ENCODE measurements around the gene KLHDC8A. TPM values are rescaled to one million over a fixed set of nuclear protein-coding genes. Genes with fewer than 3 reads are reported as not detected.
"Not testable (repeated sequence)": the region's sequence is repeated elsewhere in the genome, so short reads cannot be mapped to it uniquely, and the experiment has no call there.

Gene KLHDC8A
- not detected for total RNA-seq

GRCh38 chr1:205356440-205357139 is at the start of gene KLHDC8A:
KLHDC8A (minus strand) TSS chr1:205356922; CDS start chr1:205343604, 13,318 bp downstream.
- Mint-ChIP-seq H3K36me3 (no peaks in the 10 kb centered on the region), H3K27ac (no peak within 1 kb of the TSS), H3K4me3 (no peak within 1 kb of the TSS), H3K9me3 (no peaks in the 10 kb centered on the region), H3K27me3 (peaks cover 20% of the 10 kb centered on the region), H3K4me1 (no peaks in the 10 kb centered on the region)
- no peak for ATAC-seq (ENCODE audit: low read depth)
- POLR2A ChIA-PET, result no interaction called here
- no peak for DNase-seq

GRCh38 chr1:205406252-205406651 is 49.5 kb upstream of the KLHDC8A start:
- H3K27me3 Mint-ChIP-seq, result peaks cover 12% of the 10 kb centered on the region
- DNase-seq; POLR2A ChIA-PET; H3K36me3 Mint-ChIP-seq; H3K4me3 Mint-ChIP-seq; H3K9me3 Mint-ChIP-seq; H3K4me1 Mint-ChIP-seq; H3K27ac Mint-ChIP-seq; ATAC-seq (ENCODE audit: low read depth): not testable (repeated sequence)

GRCh38 chr1:205404484-205404883 is 47.8 kb upstream of the KLHDC8A start:
- H3K4me3 Mint-ChIP-seq; H3K4me1 Mint-ChIP-seq; H3K27ac Mint-ChIP-seq; POLR2A ChIA-PET; ATAC-seq (ENCODE audit: low read depth); DNase-seq; H3K27me3 Mint-ChIP-seq; H3K9me3 Mint-ChIP-seq; H3K36me3 Mint-ChIP-seq: not testable (repeated sequence)

- Mint-ChIP-seq H3K27ac (no peak overlapping the region), H3K9me3 (no peaks in the 10 kb centered on the region), H3K4me1 (no peaks in the 10 kb centered on the region), H3K27me3 (peaks cover 24% of the 10 kb centered on the region), H3K36me3 (no peaks in the 10 kb centered on the region), H3K4me3 (no peak overlapping the region)
- DNase-seq (no peak), ATAC-seq (ENCODE audit: low read depth) (no peak)
- POLR2A ChIA-PET, result no interaction called here
Measured at GRCh38 chr1:205398586-205398985, 41.9 kb upstream of the KLHDC8A start.

- H3K4me1 Mint-ChIP-seq, result no peaks in the 10 kb centered on the region
- H3K36me3 Mint-ChIP-seq, result no peaks in the 10 kb centered on the region
- ATAC-seq (ENCODE audit: low read depth), result no peak
- H3K4me3 Mint-ChIP-seq, result no peak overlapping the region
- H3K27ac Mint-ChIP-seq, result no peak overlapping the region
- no peak for DNase-seq
- POLR2A ChIA-PET, result interaction anchor here (1.0 to 1.3 kb wide), 2 partner anchors 16 to 34 kb away, joined by 3 read pairs; no protein-coding TSS in a partner anchor
- H3K27me3 Mint-ChIP-seq, result peaks cover 27% of the 10 kb centered on the region
- H3K9me3 Mint-ChIP-seq, result no peaks in the 10 kb centered on the region
Measured at GRCh38 chr1:205396967-205397616, 40.4 kb upstream of the KLHDC8A start.

GRCh38 chr1:205395616-205396015 is 38.9 kb upstream of the KLHDC8A start:
- Mint-ChIP-seq H3K4me3 (no peak overlapping the region), H3K9me3 (no peaks in the 10 kb centered on the region), H3K36me3 (no peaks in the 10 kb centered on the region), H3K4me1 (no peaks in the 10 kb centered on the region), H3K27ac (no peak overlapping the region), H3K27me3 (peaks cover 31% of the 10 kb centered on the region)
- DNase-seq (no peak), ATAC-seq (ENCODE audit: low read depth) (no peak)
- POLR2A ChIA-PET, result no interaction called here

GRCh38 chr1:205392650-205393049 is 35.9 kb upstream of the KLHDC8A start:
- DNase-seq (no peak), ATAC-seq (ENCODE audit: low read depth) (no peak)
- POLR2A ChIA-PET, result no interaction called here
- H3K4me1 Mint-ChIP-seq, result no peaks in the 10 kb centered on the region
- H3K36me3 Mint-ChIP-seq, result no peaks in the 10 kb centered on the region
- H3K9me3 Mint-ChIP-seq, result no peaks in the 10 kb centered on the region
- H3K27ac Mint-ChIP-seq, result no peak overlapping the region
- H3K27me3 Mint-ChIP-seq, result peaks cover 44% of the 10 kb centered on the region
- no peak overlapping the region for H3K4me3 Mint-ChIP-seq

GRCh38 chr1:205391386-205391785 is 34.7 kb upstream of the KLHDC8A start:
- no peak overlapping the region for H3K4me3 Mint-ChIP-seq
- ATAC-seq (ENCODE audit: low read depth) (no peak), DNase-seq (no peak)
- no peaks in the 10 kb centered on the region for H3K9me3 Mint-ChIP-seq
- H3K36me3 Mint-ChIP-seq, result no peaks in the 10 kb centered on the region
- H3K4me1 Mint-ChIP-seq, result no peaks in the 10 kb centered on the region
- H3K27me3 Mint-ChIP-seq, result peaks cover 40% of the 10 kb centered on the region
- no peak overlapping the region for H3K27ac Mint-ChIP-seq
- POLR2A ChIA-PET, result no interaction called here

- H3K27ac Mint-ChIP-seq, result no peak overlapping the region
- H3K36me3 Mint-ChIP-seq, result no peaks in the 10 kb centered on the region
- POLR2A ChIA-PET, result no interaction called here
- H3K4me1 Mint-ChIP-seq, result no peaks in the 10 kb centered on the region
- H3K9me3 Mint-ChIP-seq, result no peaks in the 10 kb centered on the region
- DNase-seq (no peak), ATAC-seq (ENCODE audit: low read depth) (no peak)
- no peak overlapping the region for H3K4me3 Mint-ChIP-seq
- peaks cover 32% of the 10 kb centered on the region for H3K27me3 Mint-ChIP-seq
Measured at GRCh38 chr1:205387845-205388244, 31.1 kb upstream of the KLHDC8A start.

GRCh38 chr1:205382990-205383389 is 26.3 kb upstream of the KLHDC8A start:
- H3K9me3 Mint-ChIP-seq; H3K27ac Mint-ChIP-seq; H3K36me3 Mint-ChIP-seq; DNase-seq; ATAC-seq (ENCODE audit: low read depth); H3K4me1 Mint-ChIP-seq; POLR2A ChIA-PET; H3K4me3 Mint-ChIP-seq: not testable (repeated sequence)
- peaks cover 28% of the 10 kb centered on the region for H3K27me3 Mint-ChIP-seq

GRCh38 chr1:205382561-205382960 is 25.8 kb upstream of the KLHDC8A start:
- Mint-ChIP-seq H3K4me3 (no peak overlapping the region), H3K36me3 (no peaks in the 10 kb centered on the region), H3K27me3 (peaks cover 31% of the 10 kb centered on the region), H3K4me1 (no peaks in the 10 kb centered on the region), H3K9me3 (no peaks in the 10 kb centered on the region), H3K27ac (no peak overlapping the region)
- DNase-seq (no peak), ATAC-seq (ENCODE audit: low read depth) (no peak)
- POLR2A ChIA-PET, result no interaction called here

GRCh38 chr1:205381305-205381704 is 24.6 kb upstream of the KLHDC8A start:
- Mint-ChIP-seq H3K9me3 (no peaks in the 10 kb centered on the region), H3K27me3 (peaks cover 38% of the 10 kb centered on the region), H3K27ac (no peak overlapping the region), H3K36me3 (no peaks in the 10 kb centered on the region), H3K4me3 (no peak overlapping the region), H3K4me1 (no peaks in the 10 kb centered on the region)
- POLR2A ChIA-PET, result interaction anchor here (0.6 kb wide), 1 partner anchor 27 kb away, joined by 3 read pairs; no protein-coding TSS in a partner anchor
- ATAC-seq (ENCODE audit: low read depth) (no peak), DNase-seq (no peak)

- Mint-ChIP-seq H3K27me3 (peaks cover 42% of the 10 kb centered on the region), H3K9me3 (no peaks in the 10 kb centered on the region)
Measured at GRCh38 chr1:205380882-205381281, 24.2 kb upstream of the KLHDC8A start.

GRCh38 chr1:205379056-205379455 is 22.3 kb upstream of the KLHDC8A start:
- Mint-ChIP-seq H3K9me3 (no peaks in the 10 kb centered on the region), H3K27ac (no peak overlapping the region), H3K4me3 (no peak overlapping the region), H3K4me1 (peaks cover 2% of the 10 kb centered on the region), H3K27me3 (peaks cover 43% of the 10 kb centered on the region), H3K36me3 (no peaks in the 10 kb centered on the region)
- no peak for ATAC-seq (ENCODE audit: low read depth)
- POLR2A ChIA-PET, result no interaction called here
- DNase-seq, result no peak

More at GRCh38 chr1:205380882-205381281, 24.2 kb upstream of the KLHDC8A start:
- ATAC-seq (ENCODE audit: low read depth) (no peak), DNase-seq (no peak)
- POLR2A ChIA-PET, result interaction anchor here (0.6 kb wide), 1 partner anchor 28 kb away, joined by 3 read pairs; no protein-coding TSS in a partner anchor
- Mint-ChIP-seq H3K27ac (no peak overlapping the region), H3K36me3 (no peaks in the 10 kb centered on the region), H3K4me3 (no peak overlapping the region), H3K4me1 (no peaks in the 10 kb centered on the region)
